IPS DF 4.7 (cell line): Measurements from ENCODE around the gene LRTM2.

Experiments
- DNase-seq: peaks from one replicate; pipeline ENCODE4 v3.0.0-alpha.2; 2013; ENCODE audit warnings: low spot score; ENCODE audit errors: extremely low read depth

Gene LRTM2

DNA sequence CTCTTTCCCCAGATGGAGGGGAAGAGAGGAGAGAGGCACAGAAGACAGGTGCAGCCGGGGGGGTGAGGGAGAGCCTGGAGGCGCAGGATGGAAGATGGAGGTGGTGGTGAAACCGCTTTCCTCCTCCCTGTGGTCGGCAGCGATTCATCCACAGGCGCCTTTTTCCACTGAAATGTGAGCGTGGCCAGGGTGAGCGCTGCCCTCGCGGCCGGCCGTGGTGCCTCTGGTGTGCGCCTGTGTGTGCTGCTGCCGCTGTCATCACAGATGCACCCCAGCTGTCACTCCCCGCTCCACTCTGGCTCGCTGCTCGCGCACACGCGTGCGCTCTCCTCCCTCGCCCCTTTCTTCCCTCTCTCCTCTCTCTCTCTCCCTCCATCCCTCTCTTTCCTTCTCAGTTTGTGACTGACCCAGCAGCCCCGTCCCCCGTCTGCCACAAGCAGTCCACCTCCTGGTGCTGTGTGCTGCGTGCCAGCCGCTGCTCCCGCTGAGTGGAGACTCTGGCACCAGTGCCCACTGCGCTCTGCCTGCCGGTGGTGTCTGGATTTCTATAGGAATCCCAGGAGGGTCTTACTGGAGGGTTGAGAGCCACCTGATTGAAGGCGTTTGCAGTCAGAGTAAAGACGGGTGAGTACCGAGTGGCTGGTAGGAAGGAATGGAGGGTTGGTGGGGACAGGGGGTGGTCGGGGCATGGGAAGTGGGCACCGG lies at the start of gene LRTM2:
LRTM2 (plus strand) TSS at position 375 of the 705 bp plus-strand sequence. CDS start 7,584 bp downstream, outside the sequence.
- no peak for DNase-seq

- DNase-seq, result no peak
Measured at GRCh38 chr12:1773937-1774655, 46.3 kb upstream of the LRTM2 start.

- DNase-seq, result no peak
Measured at GRCh38 chr12:1776170-1776921, 44.0 kb upstream of the LRTM2 start.

DNA sequence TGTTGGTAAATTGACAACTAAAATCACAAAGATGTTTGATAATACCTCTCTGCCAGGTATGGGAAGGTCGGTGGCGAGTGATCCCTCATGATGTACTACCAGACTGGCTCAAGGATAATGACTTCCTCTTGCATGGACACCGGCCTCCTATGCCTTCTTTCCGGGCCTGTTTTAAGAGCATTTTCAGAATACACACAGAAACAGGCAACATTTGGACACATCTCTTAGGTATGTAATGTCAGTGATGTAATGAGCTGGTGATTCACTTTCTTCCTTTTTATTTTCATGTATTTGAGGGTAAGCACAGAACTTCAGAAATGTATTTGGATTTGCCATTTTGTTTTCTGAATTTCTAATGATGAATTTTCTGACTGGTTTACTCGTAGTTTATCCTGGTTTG lies 42.6 kb upstream of the LRTM2 start:
- no peak for DNase-seq

DNA sequence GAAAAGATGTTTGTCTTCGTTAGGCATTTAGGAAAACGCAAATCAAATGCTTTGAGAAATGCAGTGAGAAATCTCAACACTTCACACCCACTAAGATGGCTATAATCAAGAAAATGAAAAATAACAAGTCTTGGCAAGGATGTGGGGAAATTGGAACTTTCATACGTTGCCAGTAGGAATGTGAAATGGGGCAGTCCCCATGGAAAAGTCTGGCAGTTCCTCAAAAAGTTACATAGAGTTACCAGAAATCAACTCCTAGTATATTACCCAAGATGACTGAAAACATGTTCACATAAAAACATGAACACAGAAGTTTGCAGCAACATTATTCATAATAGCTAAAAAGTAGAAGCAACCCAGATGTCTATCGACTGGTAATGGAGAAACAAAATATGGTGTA lies 41.5 kb upstream of the LRTM2 start:
- DNase-seq, result no peak

DNA sequence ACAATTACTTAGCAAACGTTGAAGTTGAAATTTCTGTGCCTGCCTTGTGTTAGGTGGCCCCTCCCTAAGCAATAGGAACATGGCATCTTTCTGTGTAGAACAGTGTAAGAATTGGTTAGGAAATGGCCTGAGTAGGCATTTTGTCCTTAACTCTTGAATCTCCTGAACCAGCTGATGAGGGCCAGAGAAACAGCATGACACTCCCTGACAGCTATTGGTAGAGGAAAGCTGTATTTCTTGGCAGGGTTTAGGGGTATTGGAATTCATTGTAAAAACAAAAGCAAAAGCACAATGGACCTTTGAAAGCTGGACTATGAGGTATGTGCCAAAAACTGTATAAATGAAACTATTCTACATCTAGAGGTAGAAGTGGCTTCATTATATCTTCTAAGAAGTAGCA lies 40.6 kb upstream of the LRTM2 start:
- DNase-seq, result no peak

DNA sequence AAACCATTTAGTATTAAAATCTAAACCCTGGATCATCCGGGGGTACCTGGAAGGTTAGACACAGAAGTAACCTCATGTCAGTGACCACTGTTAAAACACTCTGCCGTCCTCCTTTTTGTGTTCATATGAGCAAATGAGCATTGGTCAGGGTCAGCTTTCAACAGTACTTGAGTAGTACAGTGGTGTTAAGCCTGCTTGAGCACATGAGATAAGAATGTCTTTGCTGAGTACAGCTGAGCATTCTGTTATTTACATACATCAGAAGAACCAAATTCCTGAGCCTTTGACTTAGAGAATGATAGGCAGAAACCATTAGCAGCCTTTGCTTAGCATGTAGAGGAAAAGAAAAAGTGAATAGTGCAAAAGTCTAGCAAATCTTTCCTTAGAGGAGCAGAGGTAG lies 38.6 kb upstream of the LRTM2 start:
- no peak for DNase-seq

GRCh38 chr12:1782215-1782614 lies 38.1 kb upstream of the LRTM2 start:
- DNase-seq, result no peak

DNA sequence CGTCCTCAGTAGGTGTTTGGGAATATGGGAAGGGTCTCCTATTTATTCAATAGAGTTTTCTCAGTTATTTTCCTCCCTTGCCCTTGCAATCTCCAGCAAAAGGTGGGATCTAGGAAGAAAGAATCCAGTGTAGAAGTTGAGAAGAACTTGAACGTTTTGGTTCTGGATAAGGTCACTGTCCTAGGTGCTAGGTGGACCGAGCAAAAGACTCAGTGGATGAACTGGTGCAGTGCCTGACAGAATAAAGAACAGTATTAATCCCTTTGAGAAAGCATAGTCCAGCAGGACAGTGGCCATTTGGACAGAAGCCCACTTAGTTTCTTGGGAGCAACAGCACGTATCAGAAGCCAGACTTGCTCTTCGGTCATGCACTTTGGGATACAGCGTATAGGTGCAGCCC lies 32.7 kb upstream of the LRTM2 start:
- DNase-seq, result no peak

- no peak for DNase-seq
Measured at GRCh38 chr12:1790444-1790843, 29.9 kb upstream of the LRTM2 start.

- DNase-seq, result no peak
Measured at GRCh38 chr12:1791104-1791841, 29.1 kb upstream of the LRTM2 start.

DNA sequence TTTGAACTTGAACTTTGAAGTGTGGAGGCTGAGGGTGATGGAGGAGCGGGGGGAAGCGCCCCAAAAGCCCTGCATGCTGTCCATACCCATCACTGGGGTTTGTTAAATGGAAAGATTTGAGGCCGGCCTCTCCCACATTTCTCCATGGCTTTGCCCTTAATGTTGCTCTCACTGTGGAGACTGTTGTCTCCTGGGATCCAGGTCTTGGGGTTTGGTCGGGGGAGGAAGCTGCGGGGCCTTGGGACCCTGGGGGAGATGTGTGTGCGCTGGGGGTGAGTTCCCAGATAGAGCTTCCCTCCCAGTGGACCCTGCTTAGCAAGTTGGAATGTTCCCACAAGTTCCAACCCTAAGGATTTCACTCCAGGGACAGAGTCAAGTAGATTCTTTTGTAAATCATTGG lies 28.0 kb upstream of the LRTM2 start:
- no peak for DNase-seq

DNA sequence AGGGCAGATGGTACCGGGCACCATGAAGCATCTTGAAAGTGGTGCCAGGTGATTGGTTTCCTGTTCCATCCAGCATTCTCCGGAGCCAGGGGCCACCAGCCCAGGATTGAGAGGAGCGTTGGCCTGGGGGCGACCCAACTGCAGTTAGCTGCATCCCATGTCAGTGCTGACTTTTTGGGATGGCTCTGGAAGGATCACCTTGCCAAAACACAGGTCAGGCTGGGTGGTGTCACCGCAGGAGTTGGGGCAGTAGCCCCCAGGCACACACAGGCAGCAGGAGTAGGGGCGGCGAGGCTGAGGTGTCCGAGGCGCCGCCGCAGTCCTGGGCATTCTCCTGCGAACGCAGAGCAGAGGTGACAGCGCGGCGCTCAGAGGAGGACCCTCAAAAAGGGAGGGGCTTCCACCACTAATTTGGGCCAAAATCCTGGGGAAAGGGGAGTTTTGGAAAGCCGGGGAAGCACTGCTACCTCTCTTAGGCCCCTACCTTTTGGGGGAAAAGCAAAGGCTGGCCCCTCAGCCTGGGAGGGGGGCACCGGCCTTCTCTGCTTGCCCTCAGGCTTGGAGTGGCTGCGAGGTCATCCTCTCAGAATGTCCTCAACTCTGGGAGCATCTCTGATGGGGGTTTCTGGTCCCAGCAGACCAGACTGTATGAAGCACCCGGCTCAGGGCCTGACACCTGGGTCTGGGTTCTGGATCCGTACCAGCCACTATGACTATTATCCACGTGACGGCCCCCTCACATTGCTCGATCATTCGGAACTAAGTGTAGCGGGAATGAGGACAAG lies 26.7 kb upstream of the LRTM2 start:
- DNase-seq, result no peak

GRCh38 chr12:1794440-1795090 lies 25.8 kb upstream of the LRTM2 start:
- DNase-seq, result no peak

DNA sequence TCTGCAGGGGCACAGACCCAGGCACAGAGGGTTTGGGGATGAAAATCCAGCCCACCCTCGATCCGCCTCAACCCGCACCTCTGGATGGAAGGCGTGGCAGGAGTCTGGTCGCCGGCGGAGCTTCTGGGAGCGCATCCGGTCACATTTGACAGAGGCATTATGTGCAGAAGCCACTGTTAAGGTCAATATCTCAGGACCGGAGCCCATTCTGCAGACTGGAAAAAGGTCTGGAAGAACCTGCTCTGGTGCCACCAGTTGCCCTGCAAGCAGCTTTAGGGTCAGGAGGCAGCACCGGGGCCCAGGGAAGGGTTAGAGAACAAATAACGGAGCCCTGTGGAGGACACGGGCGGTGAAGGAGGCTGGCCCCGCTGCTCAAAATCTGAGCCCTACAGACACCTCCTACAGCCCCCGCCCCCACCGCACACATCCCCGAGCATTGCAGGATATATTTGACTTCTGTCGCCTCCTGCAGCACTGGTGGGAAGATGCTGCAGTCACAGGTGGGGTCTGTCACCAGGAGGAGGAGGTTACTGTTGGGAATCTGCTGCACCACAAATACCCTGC lies 25.1 kb upstream of the LRTM2 start:
- no peak for DNase-seq

- no peak for DNase-seq
Measured at GRCh38 chr12:1795785-1796514, 24.4 kb upstream of the LRTM2 start.

DNA sequence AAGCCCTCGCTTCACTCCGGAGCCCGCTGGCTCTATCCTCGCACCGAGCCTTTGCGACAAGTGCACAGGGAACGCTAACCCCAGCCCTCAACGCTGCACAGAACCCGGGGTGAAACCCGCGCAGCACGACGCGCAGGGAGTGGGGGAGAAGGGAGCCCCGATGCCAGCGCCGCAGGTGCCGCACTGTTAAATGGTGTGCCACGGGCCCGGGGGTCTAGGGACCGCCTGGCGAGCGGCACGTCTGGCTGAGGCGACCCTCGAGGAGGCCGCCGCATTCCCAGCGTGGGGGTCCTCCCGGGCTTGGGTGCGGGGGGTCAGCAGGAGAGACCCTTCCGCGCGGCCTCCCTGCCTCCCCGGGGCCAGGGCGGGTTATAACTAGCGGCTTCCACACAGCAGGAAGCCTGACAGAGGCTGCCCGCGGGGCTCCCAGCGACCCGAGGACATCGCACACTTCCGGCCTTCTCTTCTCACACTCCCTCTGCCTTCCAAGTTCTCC lies 23.8 kb upstream of the LRTM2 start:
- DNase-seq, result no peak

DNA sequence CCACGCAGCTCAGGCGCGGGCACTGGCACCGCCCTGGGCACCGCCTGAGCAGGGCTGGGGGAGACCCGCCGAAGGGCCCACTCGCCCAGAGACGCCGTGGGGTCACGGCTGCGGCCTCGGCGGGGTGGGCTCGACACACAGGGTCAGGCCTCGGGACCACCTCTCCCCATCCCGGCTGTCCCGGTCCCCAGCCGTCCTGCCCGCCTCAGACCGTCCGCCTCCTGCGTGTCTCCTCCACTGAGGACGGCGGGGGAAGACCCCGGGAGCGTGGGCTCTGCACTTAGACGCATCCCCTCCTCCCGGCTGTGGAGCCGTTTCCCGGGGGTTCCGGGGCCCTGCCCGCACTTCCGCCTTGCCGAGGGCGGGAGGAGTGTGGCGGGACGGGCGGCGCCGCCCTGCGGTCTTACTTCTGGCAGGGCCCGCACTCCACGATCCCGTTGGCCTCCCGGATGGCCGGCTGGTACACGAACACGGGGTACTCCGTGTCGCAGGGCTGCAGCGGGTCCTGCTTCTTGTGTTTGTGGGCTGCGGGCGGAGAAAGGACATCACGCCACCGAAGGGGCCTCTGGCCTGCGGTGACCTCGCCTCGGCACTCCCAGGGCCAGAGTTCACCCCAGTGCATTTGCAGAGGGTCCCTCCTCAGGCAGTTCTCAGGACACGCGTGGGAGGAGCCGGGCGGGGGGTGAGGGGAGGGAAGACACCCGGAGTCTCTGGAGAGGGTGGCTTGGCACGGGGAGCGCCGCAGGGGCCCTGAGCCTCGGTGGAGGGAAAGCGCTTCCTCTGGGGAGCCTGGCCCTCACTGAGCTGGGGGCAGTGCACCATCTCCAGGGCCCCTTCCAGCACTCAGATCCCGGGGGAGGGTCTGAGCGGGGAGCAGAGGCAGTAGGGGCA lies 23.1 kb upstream of the LRTM2 start:
- DNase-seq, result no peak
